K562 (cell line): ENCODE results near the gene NINJ1. TPM values are rescaled to one million over a fixed set of nuclear protein-coding genes. Genes with fewer than 3 reads are reported as not detected.

Experiments
- ATAC-seq: fragments of 200-7000 bp; cut with Tn5 transposase; 3 replicates; pipeline ENCODE4 v1.9.1; 2020; ENCODE audit warnings: moderate library complexity
- BruUV-seq: library from RNA; stranded (reverse); fragments of 400-500 nt; replicated peaks from 2 replicates; lab custom pipeline; 2021; lab: Mats Ljungman, UMichigan
- CTCF ChIA-PET: fragments of 300-600 bp; formaldehyde crosslinking; extraction: SDS; loops from one replicate; lab custom pipeline; 2021; ENCODE audit warnings: low intra/inter-chr PET ratio; lab: Yijun Ruan, JAX
- POLR2A ChIA-PET: fragments of 300-600, 350-650 bp; sonication (Branson Sonifier 250); formaldehyde crosslinking; extraction: SDS; loops from one replicate; lab custom pipeline; 2021; ENCODE audit warnings: antibody characterized with exemption, inconsistent platforms; lab: Yijun Ruan, JAX
- DNase-seq, 4 experiments: peaks; one replicate each; pipeline versions ENCODE4 v3.0.0 to v3.0.0-alpha.2; 2011 to 2018; ENCODE audit warnings: low spot score in 3 of 4, mixed read lengths in 3 of 4; ENCODE audit errors: extremely low read depth in 1 of 4
- FAIRE-seq: peaks from 2 replicates; lab custom pipeline; 2011; peaks lifted over from hg19 to GRCh38; lab: Jason Lieb, UNC
- H2AFZ ChIP-seq: 2 replicates; pipeline ENCODE4 v1.6.0; 2011; ENCODE audit warnings: low read depth, low read length, control low read depth, inconsistent platforms
- H3K27ac ChIP-seq: fragments of 200-600 bp; 3 replicates; pipeline ENCODE4 v1.8.0; 2011; ENCODE audit warnings: low read depth, mild to moderate bottlenecking, control low read depth, inconsistent platforms, low read length, moderate library complexity, mixed read lengths; ENCODE audit errors: extremely low read depth
- H3K27me3 ChIP-seq, 2 experiments: fragments of 300-600 bp in 1 of 2; 2 replicates in 1 of 2; 3 replicates in 1 of 2; pipeline versions ENCODE4 v1.6.0 to v1.8.0; 2011; ENCODE audit warnings: inconsistent platforms in 2 of 2, low read length in 2 of 2, mild to moderate bottlenecking in 1 of 2, mixed read lengths in 1 of 2, moderate library complexity in 1 of 2; ENCODE audit not compliant: control insufficient read depth in 2 of 2, insufficient read depth in 2 of 2
- H3K36me3 ChIP-seq: fragments of 300-600 bp; 3 replicates; pipeline ENCODE4 v1.8.0; 2011; ENCODE audit warnings: mild to moderate bottlenecking, low read length, inconsistent platforms; ENCODE audit not compliant: control insufficient read depth, insufficient read depth
- H3K4me1 ChIP-seq, 2 experiments: fragments of 200-600 bp in 1 of 2; replicated peaks in 1 of 2; 2 replicates in 1 of 2; 3 replicates in 1 of 2; pipeline versions ENCODE4 v1.5.1 to v1.8.0; 2011; ENCODE audit warnings: inconsistent platforms in 2 of 2, low read length in 2 of 2, mild to moderate bottlenecking in 1 of 2, mixed read lengths in 1 of 2, moderate library complexity in 1 of 2; ENCODE audit not compliant: control insufficient read depth in 2 of 2, insufficient read depth in 2 of 2
- H3K4me2 ChIP-seq: 2 replicates; pipeline ENCODE4 v1.6.1; 2011; ENCODE audit warnings: low read length, control low read depth, inconsistent platforms, mixed read lengths; ENCODE audit not compliant: insufficient read depth
- H3K4me3 ChIP-seq: fragments of 200-600 bp; sonication (generic), shearing (Covaris generic); 2 replicates; pipeline ENCODE4 v1.5.1; 2016; ENCODE audit warnings: control low read depth, inconsistent platforms
- H3K79me2 ChIP-seq: fragments of 200-600 bp; 3 replicates; pipeline ENCODE4 v1.8.0; 2011; ENCODE audit warnings: low read length, inconsistent platforms; ENCODE audit not compliant: control insufficient read depth, insufficient read depth
- H3K9ac ChIP-seq, 2 experiments: 2 replicates each; pipeline versions ENCODE4 v1.6.0 to v1.6.1; 2011; ENCODE audit warnings: low read depth in 2 of 2, low read length in 2 of 2, control low read depth in 1 of 2, inconsistent platforms in 1 of 2, mild to moderate bottlenecking in 1 of 2, mixed read lengths in 1 of 2; ENCODE audit not compliant: insufficient read depth in 1 of 2
- H3K9me1 ChIP-seq: one replicate; pipeline ENCODE4 v1.6.0; 2011; ENCODE audit warnings: inconsistent platforms, mild to moderate bottlenecking, low read length, moderate library complexity; ENCODE audit not compliant: control insufficient read depth, insufficient read depth
- H3K9me3 ChIP-seq: replicated peaks from 2 replicates; pipeline ENCODE4 v1.5.1; 2011; ENCODE audit warnings: low read depth, low read length, inconsistent platforms; ENCODE audit not compliant: control insufficient read depth, insufficient read depth
- H4K20me1 ChIP-seq: replicated peaks from 2 replicates; pipeline ENCODE4 v1.6.1; 2011; ENCODE audit warnings: low read length, inconsistent platforms, mixed read lengths; ENCODE audit not compliant: control insufficient read depth, insufficient read depth
- ADNP ChIP-seq: fragments of 200-800 bp; sonication (Bioruptor generic); IDR thresholded peaks from 2 replicates; pipeline ENCODE4 v1.6.1; 2016; ENCODE audit warnings: missing genetic modification characterization, missing compliant biosample characterization
- ASH1L ChIP-seq: fragments of 450-650 bp; IDR thresholded peaks from 2 replicates; pipeline ENCODE4 v1.6.1; 2018; ENCODE audit warnings: borderline replicate concordance, mild to moderate bottlenecking, low read depth; ENCODE audit not compliant: partially characterized antibody
- BCOR ChIP-seq: fragments of 450-650 bp; IDR thresholded peaks from 2 replicates; pipeline ENCODE4 v1.6.1; 2016
- CHD4 ChIP-seq: fragments of 200-600 bp; sonication (generic); IDR thresholded peaks from 3 replicates; pipeline ENCODE4 v1.6.1; 2012; ENCODE audit warnings: low read depth, mild to moderate bottlenecking, mixed read lengths, low read length, inconsistent platforms; ENCODE audit not compliant: insufficient read depth, insufficient replicate concordance, poor library complexity, severe bottlenecking
- DIDO1 ChIP-seq: fragments of 450-650 bp; IDR thresholded peaks from 2 replicates; pipeline ENCODE4 v1.6.1; 2016; ENCODE audit warnings: low read depth, missing biosample characterization, missing genetic modification characterization
- IRF2 ChIP-seq: sonication (generic); formaldehyde crosslinking; IDR thresholded peaks from 2 replicates; pipeline ENCODE4 v1.8.1; 2022; ENCODE audit warnings: mild to moderate bottlenecking, missing genetic modification reagents
- NR2C1 ChIP-seq, 2 experiments: fragments of 450-650 bp; IDR thresholded peaks; 2 replicates each; pipeline ENCODE4 v1.6.1; 2017; ENCODE audit warnings: mild to moderate bottlenecking in 2 of 2, antibody characterized with exemption in 1 of 2, inconsistent platforms in 1 of 2, missing compliant biosample characterization in 1 of 2, missing genetic modification characterization in 1 of 2
- PURB ChIP-seq: sonication (generic); formaldehyde crosslinking; IDR thresholded peaks from 2 replicates; pipeline ENCODE4 v1.9.0; 2021; ENCODE audit warnings: low read depth, mild to moderate bottlenecking, missing genetic modification reagents
- REST ChIP-seq, 2 experiments: fragments of 450-650 bp; formaldehyde crosslinking in 1 of 2; IDR thresholded peaks; 2 replicates each; pipeline versions ENCODE4 v1.4.0 to v1.6.1; 2014 to 2020; ENCODE audit warnings: mild to moderate bottlenecking in 2 of 2, borderline replicate concordance in 1 of 2, low read depth in 1 of 2
- TRIM28 ChIP-seq: fragments of 450-650 bp; IDR thresholded peaks from 2 replicates; pipeline ENCODE4 v1.6.1; 2017
- ZNF277 ChIP-seq: fragments of 250-450 bp; sonication (Bioruptor Pico); IDR thresholded peaks from 2 replicates; pipeline ENCODE4 v1.8.0; 2022; ENCODE audit warnings: inconsistent platforms, mild to moderate bottlenecking, moderate library complexity, borderline replicate concordance
- ZNF311 ChIP-seq: fragments of 250-450 bp; sonication (Bioruptor Pico); IDR thresholded peaks from 2 replicates; pipeline ENCODE4 v1.4.0; 2020; ENCODE audit warnings: mild to moderate bottlenecking, moderate library complexity
- WGBS: fragments of 100-300 bp; shearing (Covaris generic); methylation state at CpG from one replicate; pipeline ENCODE4 v1.1.6; 2016; ENCODE audit warnings: low coverage, mixed read lengths; ENCODE audit not compliant: insufficient coverage; ENCODE audit errors: missing lambda C conversion rate; 5-methylcytosine and 5-hydroxymethylcytosine counted together
- in situ Hi-C: fragments of 300-500 bp; cut with MboI; formaldehyde crosslinking; loops from 4 replicates; pipeline ENCODE4 v1.15.0; 2018; ENCODE audit warnings: inconsistent platforms, mixed read lengths
- intact Hi-C: fragments of 100-400 bp; cut with micrococcal nuclease; formaldehyde crosslinking; loops from 2 replicates; pipeline ENCODE4 v1.14.2; 2022
- polyA plus RNA-seq, 8 experiments: library from polyadenylated mRNA; depleted of rRNA in 4 of 8; stranded (reverse) in 5 of 8; unstranded in 3 of 8; fragments of >200 nt; fragmentation: Nextera tagmentation in 2 of 8; fragmentation: Illumina TruSeq in 1 of 8; extraction: Ambion mirVana in 2 of 8; extraction: Trizol in 1 of 8; gene quantifications; 2 replicates each; pipeline versions ENCODE4 v1.2.1 to v1.2.3, GENCODE V29; 2011 to 2014; ENCODE audit warnings: inconsistent platforms in 1 of 8, missing spikeins in 1 of 8
- total RNA-seq, 7 experiments: library from RNA; depleted of rRNA in 6 of 7; stranded (reverse); fragments of >200 nt in 6 of 7; fragmentation: Illumina TruSeq in 2 of 7; extraction: Trizol in 2 of 7; gene quantifications; 2 replicates each; pipeline versions ENCODE4 v1.2.1 to v1.2.3, GENCODE V29; 2011 to 2021; ENCODE audit warnings: low replicate concordance in 1 of 7

Gene NINJ1
- total and polyA plus RNA-seq, 9 of the 15 experiments (the other 6 are each of a cell fraction or from before 2014, with no cell fraction given), result 0.13 to 8.4 (median 4.9) TPM

GRCh38 chr9:93138171-93138764 lies 4.2 kb upstream of the NINJ1 start:
- Histone ChIP-seq H3K79me2 (no peaks in the 10 kb centered on the region; the same call in 2 of the 3 replicates), H2AFZ (no peak overlapping the region), H4K20me1 (no peaks in the 10 kb centered on the region), H3K4me2 (no peak overlapping the region), H3K36me3 (no peaks in the 10 kb centered on the region), H3K27ac (no peak overlapping the region), H3K27me3 (peaks cover 0 to 24% of the 10 kb centered on the region in 2 experiments; a peak in 2 of 5 replicates), H3K4me1 (peaks cover 9 to 33% of the 10 kb centered on the region in 2 experiments; a peak in 4 of 5 replicates), H3K9me3 (no peaks in the 10 kb centered on the region), H3K9me1 (no peaks in the 10 kb centered on the region), H3K4me3 (no peak overlapping the region), H3K9ac (no peak overlapping the region)
- in situ Hi-C loops, result no loop called here
- FAIRE-seq, result no peak
- CTCF ChIA-PET, result no interaction called here
- WGBS, result 42% methylated on average over 7 of the region's 7 CpGs
- intact Hi-C loops, result no loop called here
- ATAC-seq, result no peak
- no TSS peak for BruUV-seq
- no peak for DNase-seq
- POLR2A ChIA-PET, result interaction anchor here (0.6 to 1.1 kb wide), 2 partner anchors 16 to 21 kb away, joined by 3 read pairs; no protein-coding TSS in a partner anchor
- TF ChIP-seq DIDO1 (tag) (no peak), TRIM28 (0 out of 2 replicates have a peak, but pooled peaks have one; percentile 20), NR2C1 (IDR thresholded peaks at IDR 0.05) (no peak), NR2C1 (tag; IDR thresholded peaks at IDR 0.05) (no peak), ZNF277 (CRISPR knock-in tag) (no peak), ZNF311 (no peak), CHD4 (no peak), BCOR (peak; percentile 80), ASH1L (no peak), IRF2 (CRISPR knock-in tag) (no peak), PURB (CRISPR knock-in tag) (no peak), REST (IDR thresholded peaks at IDR 0.05; ENCODE audit: borderline replicate concordance) (no peak), REST (CRISPR knock-in tag; IDR thresholded peaks at IDR 0.05; ENCODE audit: low read depth) (no peak), ADNP (tag) (0 out of 2 replicates have a peak, but pooled peaks have one; percentile 59)
